Activated effector memory CD4-positive, alpha-beta T cell treated with Interleukin-2 at 50 U/mL for 16 hours (primary cell): Measurements from ENCODE around the gene CHSY3.

Experiments
- DNase-seq: peaks from one replicate; pipeline ENCODE4 v3.0.0-alpha.2; 2020

The CHSY3 gene

DNA sequence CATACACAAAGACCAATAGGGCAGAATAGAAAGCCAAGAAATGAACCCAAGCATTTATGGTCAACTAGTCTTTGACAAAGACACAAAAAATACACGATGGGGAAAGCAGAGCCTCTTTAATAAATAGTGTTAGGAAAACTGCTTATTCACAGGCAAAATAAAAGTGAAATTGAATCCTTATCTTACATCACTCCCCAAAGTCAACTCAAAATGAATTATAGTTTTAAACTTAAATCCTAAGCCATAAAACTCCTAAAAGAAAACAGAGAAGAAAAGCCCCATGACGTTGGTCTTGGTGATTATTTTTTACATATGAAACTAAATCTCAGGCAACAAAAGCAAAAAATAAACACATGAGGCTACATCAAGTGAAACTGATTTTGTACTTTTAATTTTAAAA, 46.8 kb downstream of the CHSY3 start:
- DNase-seq: no peak

DNA sequence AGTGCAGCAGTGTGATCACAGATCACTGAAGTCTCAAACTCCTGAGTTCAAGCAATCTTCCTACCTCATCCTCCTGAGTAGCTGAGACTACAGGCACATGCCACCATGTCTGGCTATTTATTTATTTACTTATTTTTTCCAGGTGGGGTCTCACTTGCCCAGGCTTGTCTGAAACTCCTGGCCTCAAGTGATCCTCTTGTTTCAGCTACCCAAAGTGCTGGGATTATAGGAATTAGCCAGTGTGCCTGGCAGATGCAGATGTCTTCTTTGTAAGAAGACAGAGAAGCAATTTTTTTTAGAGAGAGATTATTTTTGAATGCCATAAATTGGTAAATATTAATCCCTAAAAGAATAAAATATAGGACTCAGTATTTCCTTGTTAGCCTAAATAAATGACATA, 54.3 kb downstream of the CHSY3 start:
- DNase-seq: no peak

DNA sequence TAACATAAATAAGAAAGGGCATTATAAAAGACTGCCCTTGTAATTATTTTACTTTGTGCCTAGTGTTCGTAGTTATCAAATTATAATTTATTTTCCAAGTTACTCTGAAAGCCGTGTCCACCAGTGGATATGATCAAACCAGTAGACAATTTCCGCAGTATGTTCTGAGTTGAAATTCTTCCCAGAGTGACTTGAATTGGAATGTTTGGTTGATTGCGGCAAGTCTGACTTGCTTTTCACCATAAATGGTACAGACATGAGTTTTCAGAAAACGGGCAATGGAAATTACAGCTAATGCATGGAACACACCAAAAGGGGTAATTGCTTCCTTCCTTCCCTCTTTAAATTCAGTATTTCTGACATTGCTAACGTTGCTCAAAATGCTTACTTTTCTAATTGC, 56.6 kb downstream of the CHSY3 start:
- no peak for DNase-seq

DNA sequence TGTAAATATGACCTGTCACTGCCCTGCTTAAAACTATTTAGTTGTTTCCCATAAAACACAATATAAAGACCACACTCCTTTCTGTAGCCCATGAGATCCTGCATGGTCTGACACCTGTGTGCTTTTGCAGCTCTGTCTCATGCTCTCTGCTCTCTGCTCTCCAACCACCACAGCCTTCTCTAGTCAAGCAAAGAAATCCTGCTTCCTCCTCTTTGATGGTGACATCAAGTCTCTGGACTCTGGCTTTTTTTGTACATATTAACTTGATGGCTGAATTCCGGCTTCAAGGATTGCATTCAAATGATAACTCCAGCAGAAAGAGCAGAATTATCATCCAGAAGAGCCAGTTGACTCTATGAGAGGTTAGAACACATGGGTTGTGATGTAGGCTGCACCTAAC, 58.2 kb downstream of the CHSY3 start:
- no peak for DNase-seq

DNA sequence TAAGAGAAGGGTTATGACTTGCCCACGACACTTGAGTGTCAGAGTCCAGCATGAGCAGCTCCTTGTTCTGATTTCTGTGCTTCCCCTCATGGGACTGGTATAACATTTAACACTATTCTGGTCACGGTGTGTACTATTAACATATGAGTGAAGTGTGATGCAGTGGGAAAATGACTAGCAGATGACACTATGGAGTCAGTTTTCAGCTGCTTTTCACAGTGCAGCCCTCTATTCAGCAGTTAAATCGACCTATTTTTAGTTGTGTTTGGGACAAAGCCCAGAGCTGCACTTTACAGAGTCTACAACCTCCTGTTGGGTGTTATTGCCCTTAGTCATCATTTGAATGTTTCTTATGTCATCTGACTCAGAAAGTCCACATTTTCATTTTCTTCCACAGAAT, 59.1 kb downstream of the CHSY3 start:
- DNase-seq: no peak

DNA sequence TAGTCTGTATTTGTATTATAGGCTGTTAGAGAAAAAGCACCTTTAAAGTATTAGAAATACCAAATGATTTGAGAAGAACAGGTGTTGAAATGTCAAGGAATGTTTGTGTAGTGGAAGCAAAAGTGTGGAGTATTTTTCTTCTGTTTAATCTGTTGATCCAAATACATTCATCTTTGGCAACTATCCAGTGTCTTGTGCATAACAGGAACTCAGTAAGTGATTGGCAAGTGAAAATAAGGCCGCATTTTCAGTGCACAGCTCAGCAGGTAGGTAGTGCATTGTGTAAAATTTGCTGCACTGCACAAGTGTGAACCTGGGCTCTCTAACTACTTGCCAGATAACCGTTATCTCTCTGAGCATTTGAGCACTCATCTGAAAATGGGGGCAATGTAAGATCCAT, 61.8 kb downstream of the CHSY3 start:
- DNase-seq: no peak

DNA sequence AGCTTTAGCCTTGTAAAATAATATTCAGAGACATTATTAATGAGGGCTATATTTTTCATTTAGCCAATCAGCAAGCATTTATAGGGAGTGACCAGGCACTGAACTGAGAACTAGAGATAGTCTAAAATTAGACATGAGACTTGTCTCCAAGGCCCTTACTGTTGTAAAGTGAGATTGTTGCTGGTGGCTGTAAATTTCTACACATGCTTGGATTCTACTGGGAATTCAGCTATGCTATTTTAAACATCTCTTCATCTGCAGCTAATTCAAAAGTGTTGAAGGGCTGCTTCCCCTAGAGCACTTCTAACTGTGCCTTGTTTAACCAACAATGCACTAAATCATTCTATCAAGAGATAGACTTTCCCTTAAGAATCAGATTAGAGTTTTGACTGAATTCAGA, 67.4 kb downstream of the CHSY3 start:
- no peak for DNase-seq

DNA sequence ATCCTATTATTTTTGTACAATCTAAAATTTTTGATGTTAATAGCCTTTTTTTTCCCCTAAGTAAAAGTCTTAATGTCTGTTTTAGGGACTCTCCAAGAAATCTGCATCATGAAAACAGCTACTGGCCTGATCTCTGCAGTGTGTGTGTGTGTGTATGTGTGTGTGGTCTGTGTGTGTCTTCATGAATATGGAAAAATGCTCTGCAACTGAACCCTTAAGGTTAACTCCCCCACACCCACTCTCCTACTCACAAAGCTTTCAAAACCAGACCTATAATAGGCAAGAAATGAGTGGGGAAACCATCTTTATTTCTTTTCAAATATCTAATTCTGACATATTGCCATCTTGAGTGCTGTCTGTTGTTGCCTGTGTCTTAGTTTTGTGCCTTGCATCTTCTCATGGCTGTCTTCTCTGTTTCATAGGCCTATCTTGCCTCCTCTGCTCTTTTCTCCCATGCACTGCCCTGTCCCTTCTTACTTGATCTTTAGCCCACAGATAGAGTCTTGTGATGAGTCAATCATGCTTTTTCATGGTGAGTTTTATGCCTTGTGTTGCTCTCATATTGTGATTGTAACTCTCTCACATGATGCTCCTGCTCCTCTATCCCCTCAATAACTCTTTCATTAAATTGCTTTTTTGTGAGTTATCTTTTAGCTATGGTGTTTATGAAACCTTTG, 68.3 kb downstream of the CHSY3 start:
- no peak for DNase-seq

DNA sequence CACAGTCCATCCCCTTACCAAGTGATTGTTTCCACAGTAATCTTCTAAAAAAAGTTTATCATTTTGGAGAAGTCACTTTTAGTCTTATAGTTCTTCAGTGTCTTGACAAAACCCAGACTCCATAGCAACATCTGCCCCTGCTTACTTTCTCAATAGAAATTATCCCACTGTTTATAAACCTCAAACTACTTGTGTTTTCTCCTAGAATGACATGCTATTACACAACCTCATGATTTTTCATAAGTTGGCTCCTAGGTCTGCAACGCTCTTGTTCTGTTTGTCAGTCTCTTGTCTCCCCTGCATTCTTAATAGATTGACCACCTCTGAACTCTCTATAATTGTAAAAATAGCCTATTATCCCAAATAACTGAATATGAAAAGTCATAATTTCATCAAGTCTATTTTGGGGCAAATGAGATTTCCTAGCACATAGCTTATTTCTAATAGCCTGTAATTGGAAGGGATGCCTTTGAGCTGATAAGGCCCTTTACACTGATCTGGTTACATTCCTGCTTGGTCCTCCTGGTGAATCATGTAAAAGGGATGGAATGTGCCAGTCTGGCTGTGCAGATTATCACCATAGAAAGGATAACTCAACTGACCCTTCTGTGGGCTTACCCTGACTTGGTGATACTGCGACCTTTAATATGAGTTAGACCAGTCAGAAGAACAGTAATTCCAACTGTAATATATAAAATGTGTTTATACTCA, 69.6 kb downstream of the CHSY3 start:
- DNase-seq: no peak

DNA sequence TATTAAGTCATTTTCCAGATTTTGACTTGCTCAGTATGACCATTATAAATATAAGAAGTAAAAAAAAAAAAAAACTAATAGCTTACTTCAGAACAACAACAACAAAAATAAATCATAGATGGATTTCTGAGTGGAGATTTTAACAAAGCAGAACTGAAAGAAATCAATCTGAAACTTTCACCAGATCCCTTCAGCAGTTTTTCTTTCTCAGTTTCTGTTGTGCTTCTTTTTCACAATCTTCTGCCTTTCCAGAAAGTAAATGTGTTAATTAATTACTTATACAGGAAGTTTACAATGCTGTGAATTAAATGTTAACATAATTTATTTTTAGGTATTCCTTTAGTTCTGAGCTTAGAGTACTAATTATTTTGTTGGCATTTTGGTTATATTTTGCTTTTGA, 73.5 kb downstream of the CHSY3 start:
- no peak for DNase-seq

DNA sequence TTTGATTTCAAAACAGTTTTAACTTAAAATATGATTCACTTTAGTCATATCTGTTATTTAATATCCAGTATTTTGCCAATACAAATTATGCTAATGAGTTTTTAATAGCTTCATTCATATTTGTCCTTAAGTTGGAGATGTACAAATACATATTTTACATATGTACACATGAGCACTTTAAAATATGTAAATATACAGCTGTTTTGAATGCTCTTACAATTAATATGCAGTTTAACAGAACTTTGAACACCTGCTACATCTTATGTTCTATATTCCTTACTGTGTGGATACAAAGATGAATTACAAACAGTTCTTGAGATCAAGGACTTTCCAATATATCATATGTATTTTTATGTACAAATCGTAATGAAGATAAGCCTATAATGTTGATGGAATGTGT, 74.0 kb downstream of the CHSY3 start:
- no peak for DNase-seq

DNA sequence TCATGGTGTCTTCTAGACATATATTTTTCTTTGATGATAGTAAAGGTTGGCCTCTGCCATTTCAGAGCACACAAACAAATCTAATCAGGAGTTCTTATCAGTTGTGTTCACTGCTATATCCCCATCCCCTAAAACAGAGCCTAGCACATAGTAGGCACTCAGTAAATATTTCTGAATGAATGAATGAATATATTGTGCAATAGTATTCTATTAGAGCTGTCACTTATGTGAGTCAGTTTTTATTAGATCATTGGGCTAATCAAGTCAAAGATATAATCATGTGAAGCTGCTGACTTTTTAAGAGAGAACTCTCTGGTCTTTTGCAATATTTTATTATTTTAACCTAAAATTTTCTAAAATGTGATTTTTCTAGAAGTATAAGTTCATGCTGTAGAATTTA, 84.2 kb downstream of the CHSY3 start:
- DNase-seq: no peak

DNA sequence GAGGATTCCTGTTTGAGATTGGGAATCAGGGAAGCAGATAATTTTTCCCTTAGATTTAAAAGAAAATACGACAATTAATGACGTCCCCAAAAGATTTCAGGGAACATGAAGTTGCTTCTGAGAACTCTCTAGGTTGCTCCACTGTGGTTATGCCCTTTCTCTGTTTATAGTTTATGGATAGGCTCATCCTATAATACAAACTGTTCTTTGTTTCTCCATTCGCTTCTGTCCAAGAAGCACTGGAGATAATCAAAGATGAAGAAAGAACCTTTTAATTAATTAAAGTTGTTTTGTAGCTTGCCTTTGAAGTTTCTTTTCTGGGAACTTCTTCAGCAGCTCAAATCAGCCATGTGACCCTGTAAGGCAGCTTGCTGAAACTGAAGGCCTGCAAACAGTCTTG, 87.5 kb downstream of the CHSY3 start:
- DNase-seq: no peak

DNA sequence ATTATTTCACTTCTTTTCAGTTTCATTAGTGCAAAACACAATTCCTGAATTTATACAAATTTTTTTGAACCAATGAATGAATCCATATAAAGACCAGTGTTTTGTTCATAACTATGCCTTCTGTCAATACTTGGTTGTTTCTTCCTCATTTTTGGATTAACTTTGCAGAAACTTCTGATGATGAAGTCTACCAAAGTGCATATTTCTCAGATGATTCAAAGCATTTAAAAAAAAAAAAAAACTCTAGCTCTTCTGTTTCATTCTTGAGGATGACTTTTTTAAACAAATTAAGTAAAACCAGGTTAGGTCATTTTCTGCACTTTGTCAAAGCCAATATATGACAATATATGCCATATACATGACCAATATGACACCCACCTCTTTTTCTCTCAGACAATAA, 92.6 kb downstream of the CHSY3 start:
- DNase-seq: no peak

DNA sequence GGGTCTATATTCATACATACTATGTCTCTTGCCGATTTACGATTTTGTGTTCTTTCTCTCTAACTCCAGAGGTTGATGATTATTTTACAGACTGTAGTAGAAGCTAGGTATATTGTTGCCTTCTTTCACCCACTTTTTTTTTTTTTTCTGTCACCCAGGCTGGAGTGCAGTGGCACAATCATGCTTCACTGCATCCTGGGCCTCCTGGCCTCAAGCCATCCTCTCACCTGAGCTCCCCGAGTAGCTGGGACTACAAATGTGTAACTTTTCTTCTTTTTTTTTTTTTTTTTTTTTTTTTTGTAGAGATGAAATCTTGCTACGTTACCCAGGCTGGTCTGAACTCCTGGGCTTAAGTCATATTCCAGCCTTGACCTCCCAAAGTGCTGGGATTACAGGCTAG, 96.2 kb downstream of the CHSY3 start:
- DNase-seq: no peak

DNA sequence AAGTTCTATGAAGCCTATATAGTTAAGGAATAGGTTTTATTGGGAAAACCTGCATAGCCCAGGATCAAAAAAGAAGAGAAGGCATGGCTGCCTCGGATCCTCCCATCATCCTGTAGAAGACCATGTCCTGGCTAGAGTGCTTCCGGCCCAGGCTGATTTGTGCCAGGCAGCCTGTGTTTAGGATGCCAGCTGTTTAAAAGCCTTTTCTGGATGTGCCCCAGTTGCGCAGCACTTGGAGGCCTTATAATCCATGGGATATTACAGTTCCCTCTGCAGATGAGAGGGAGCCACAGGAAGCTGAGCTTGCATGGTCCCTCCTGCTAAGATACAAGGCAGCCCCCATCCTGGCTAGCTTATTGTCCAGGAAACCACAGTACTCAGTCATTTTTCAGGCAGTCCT, 97.9 kb downstream of the CHSY3 start:
- no peak for DNase-seq

DNA sequence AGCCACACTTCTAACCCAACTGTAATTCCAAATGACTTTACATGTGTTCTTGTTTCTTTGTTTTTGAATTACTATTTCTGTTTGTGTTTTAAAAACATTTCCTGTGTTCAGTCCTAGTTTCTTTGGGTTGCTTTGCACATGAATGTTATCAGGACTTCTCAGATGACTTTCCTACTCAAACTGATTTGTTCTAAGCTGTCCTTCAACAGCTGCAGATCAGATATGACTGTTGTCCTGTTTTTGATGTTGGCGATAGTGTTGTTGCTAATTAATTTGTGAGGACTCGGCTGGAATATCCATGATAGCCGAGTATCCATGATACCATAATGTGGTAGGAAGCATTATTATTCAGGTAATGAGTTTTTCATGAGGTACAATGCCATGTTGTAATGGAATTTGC, 98.6 kb downstream of the CHSY3 start:
- no peak for DNase-seq

DNA sequence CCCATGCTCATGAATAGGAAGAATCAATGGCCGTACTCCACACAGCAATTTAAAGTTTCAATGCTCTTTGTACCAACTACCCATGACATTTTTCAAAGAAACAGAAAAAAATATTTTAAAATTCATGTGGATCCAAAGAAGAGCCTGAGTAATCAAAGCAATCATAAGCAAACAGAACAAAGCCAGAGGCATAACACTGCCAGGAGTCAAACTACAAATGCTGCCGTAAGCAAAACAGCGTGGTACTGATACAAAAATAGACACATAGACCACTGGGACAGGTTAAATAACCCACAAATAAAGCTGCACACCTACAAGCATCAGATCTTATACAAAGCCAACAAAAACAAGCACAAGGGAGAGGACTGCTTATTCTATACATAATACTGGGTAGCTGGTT, 107.7 kb downstream of the CHSY3 start:
- no peak for DNase-seq

DNA sequence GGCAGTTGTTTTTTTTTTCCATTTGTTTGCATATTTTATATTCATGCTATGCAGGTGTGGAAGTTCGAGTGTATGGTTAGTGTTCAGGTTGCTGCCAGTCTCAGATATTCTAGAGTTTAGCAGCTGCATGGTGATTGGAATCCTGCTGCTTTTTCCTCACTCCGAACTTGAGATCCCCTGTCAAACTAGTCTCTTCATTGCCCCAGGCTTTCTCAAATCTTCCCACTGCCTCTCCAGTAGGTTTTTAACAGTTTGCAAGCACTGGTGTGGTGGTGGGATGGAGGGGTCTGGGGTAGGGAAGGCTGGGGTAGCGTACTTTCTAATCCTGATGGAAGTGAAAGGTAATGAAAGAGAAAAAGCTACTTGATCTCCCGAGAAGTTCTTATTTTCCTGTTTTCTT, 112.9 kb downstream of the CHSY3 start:
- DNase-seq: no peak

DNA sequence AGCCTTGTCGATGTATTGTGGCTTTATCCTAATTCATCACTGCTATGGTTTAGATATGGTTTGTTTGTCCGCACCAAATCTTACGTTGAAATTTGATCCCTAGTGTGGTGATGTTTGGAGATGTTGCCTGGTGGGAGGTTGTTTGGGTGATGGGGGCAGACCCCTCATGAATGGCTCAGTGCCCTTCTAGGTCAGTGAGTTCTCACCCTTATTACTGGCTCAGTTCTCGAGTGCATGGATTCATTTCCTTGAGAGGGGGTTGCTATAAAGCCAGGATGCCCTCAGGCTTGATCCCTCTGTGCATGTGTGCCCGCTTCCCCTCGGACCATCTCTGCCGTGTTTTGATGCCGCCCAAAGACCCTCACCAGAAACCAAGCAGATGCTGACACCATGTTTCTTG, 114.4 kb downstream of the CHSY3 start:
- DNase-seq: no peak

DNA sequence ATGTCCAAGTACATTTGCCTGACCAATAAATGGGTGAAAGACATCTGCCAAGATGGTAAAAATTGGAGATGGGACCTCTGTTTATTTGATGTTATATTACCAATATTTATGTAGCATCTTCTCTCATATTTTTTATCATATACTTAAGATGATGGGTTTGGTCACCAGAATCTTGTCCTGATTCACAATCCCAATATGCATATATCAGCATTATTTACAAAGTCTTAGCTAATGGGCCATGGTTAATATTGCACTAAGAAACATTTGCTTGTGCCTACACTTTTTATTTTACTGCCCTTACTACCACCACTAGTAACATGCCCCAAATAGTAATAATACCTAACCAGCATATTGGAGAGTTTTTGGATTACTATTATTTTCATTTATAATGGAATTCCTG, 116.7 kb downstream of the CHSY3 start:
- DNase-seq: no peak

DNA sequence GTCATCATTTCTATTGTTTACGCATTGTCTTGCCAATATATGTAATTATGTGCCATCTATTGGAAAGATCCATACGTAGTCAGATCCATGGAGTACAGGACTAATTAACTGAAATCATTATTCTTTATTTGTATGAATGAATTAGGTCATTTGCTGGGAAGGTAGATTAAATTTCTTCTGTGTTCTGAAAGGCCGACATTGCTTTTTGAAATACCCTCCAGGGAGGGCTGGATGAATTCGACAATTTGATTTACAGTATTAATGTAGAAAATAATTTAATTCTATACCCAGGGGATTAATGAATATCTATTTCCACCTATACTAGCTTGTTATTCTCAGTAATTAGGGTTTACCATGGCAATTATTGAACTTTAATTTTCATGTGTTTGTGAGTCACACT, 117.6 kb downstream of the CHSY3 start:
- no peak for DNase-seq

DNA sequence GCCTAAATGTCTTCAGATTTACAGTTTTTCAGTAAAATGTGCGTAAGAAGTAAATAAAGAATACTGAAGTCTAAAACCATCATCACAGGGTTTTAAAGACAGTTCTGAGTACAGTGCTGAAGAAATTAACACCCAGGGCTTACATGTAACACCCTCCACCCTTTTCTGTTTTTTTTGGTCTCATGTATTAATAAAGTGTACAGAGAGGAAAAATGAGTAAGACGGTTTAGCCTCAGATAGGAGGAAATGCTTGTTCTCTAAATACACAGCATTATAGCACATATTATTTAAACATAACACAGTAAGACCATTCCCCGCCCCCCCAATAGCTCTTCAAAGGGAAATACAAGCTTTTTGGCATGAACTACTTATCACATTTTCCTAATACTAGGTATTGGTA, 119.3 kb downstream of the CHSY3 start:
- no peak for DNase-seq

DNA sequence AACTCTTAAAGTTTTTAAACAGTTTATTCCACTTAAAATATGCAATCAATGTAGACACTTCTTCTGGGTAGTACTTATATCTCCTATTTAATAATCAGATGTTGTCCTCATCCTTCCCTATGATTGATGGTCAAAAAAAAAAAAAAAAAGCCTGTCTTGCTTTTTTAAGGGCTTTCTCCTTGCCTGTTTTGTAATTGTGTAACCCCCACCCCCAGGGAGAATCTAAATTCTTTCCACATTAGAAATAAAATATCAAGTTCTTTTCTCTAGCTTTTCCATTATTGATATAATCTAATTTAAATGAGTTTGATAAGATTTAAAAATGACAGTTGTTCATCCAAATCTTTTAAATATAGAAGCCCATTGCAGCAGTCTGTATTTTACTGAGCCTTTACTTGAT, 119.7 kb downstream of the CHSY3 start:
- DNase-seq: no peak

DNA sequence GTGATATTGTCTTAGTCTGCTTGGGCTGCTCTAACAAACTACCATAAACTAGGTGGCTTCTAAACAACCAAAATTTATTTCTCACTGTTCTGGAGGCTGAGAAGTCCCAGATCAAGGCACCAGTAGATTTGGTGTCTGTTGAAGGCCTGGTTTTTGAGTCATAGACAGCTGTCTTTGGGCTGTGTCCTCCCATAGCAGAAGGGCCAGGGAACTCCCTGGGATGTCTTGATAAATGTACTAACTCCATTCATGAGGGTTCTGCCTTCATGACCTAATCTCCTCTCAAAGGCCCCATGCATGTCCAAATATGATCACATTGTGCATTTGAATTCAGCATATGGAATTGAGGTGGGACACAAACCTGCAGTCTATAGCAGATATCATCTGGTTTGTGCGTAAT, 121.2 kb downstream of the CHSY3 start:
- no peak for DNase-seq
